T-helper 1 cell treated with Interleukin-12 subunit alpha and Interleukin-12 subunit beta and Interleukin-4 antibody, amounts not matched to agents 30 ng/mL and 1 ng/mL, for 36 hours (primary cell): ENCODE measurements around the gene DCX. TPM values are rescaled to one million over a fixed set of nuclear protein-coding genes. Genes with fewer than 3 reads are reported as not detected.

Experiments used
- intact Hi-C: fragments of 100-400 bp; cut with micrococcal nuclease; formaldehyde crosslinking; loops from one replicate; pipeline ENCODE4 v1.15.1; 2024
- total RNA-seq: library from RNA; stranded (reverse); gene quantifications from 2 replicates; pipeline ENCODE4 v1.2.3, GENCODE V29; 2022

DCX gene
- total RNA-seq, 1 donor from 2014 or later: not detected

GRCh38 chrX:111318901-111319300 is 93.1 kb downstream of the DCX start:
- intact Hi-C loops: no loop called here

GRCh38 chrX:111309083-111309482 is 102.9 kb downstream of the DCX start:
- intact Hi-C loops: no loop called here

GRCh38 chrX:111308039-111308438 is 104.0 kb downstream of the DCX start:
- intact Hi-C loops: no loop called here

GRCh38 chrX:111302284-111302683 is 109.7 kb downstream of the DCX start:
- intact Hi-C loops: no loop called here

DNA sequence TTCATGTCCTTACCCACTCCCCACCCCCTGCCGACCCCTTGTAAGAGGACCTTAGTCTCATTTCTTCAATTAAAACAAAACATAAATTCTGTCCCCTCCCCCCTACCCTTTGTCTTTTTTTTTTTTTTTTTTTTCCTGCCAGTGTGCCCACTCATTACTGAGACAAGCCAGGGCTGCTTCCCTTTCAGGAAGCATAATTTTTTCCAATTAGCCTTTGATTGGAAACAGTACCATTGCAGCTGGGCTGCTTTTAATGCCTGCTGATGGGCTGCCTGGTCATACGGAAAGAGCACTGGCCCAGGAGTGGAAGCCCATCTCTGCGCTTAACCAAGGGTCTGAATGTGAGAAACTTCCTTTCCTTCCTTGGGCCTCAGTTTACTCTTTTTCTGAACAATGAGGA is 123.2 kb downstream of the DCX start:
- intact Hi-C loops: loop anchor here (10.0 kb wide), 1 partner anchor 1346 kb away; no protein-coding TSS in a partner anchor

GRCh38 chrX:111284631-111285293 is 127.2 kb downstream of the DCX start:
- intact Hi-C loops: loop anchor here (10.0 kb wide), 1 partner anchor 1350 kb away; no protein-coding TSS in a partner anchor

GRCh38 chrX:111283446-111283845 is 128.5 kb downstream of the DCX start:
- intact Hi-C loops: loop anchor here (10.0 kb wide), 1 partner anchor 1351 kb away; no protein-coding TSS in a partner anchor

DNA sequence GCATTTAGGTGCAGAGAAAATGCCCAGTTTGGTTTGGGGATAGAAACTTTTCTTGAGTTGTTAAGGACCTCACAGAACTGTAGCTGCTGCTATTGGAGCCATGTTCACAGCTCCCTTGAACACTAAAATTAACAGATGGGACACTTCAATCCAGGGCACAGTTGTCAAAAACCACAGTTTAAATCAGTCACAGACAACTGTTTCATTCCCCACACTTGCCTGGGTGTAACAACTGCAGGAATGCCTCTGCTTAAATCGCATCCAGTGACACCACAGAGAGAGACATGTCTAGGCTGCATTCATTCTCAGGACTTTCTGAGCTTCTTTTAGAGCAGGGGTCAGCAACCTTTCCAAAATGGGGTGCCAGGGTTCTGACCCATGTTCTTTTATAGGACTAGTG is 129.0 kb downstream of the DCX start:
- intact Hi-C loops: loop anchor here (10.0 kb wide), 1 partner anchor 1352 kb away; no protein-coding TSS in a partner anchor

GRCh38 chrX:111282139-111282538 is 129.9 kb downstream of the DCX start:
- intact Hi-C loops: loop anchor here (10.0 kb wide), 1 partner anchor 1353 kb away; no protein-coding TSS in a partner anchor

GRCh38 chrX:111270339-111270738 is 141.7 kb downstream of the DCX start, which contains the start of gene CAPN6:
TSS of gene CAPN6 (minus strand) at chrX:111270483. CDS start at chrX:111263936, 6,547 bp downstream.
- intact Hi-C loops: no loop called here

- intact Hi-C loops: no loop called here
Measured at GRCh38 chrX:111268506-111268905, 143.5 kb downstream of the DCX start.

DNA sequence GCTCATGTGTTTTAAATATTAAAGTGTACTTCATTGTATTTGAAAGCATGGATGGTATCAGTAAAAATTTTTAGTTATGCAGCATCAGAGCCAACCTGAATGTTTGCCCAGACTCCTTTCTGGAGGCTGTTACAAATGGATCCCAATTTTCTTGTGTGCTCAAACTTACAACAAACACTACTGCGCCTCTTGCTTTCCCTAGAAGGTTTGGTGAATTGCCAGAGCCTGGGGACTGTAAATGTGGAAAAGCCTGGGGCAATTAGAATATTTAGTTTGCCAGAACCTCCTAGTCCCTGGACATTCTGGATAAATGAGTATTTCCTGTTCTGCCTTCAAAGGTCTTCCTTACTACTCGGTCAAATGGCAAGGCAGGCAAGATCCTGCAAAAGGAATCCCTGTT is 146.5 kb downstream of the DCX start:
- intact Hi-C loops: no loop called here

GRCh38 chrX:111264385-111264784 is 147.6 kb downstream of the DCX start:
- intact Hi-C loops: no loop called here

GRCh38 chrX:111262086-111262485 is 149.9 kb downstream of the DCX start:
- intact Hi-C loops: no loop called here

DNA sequence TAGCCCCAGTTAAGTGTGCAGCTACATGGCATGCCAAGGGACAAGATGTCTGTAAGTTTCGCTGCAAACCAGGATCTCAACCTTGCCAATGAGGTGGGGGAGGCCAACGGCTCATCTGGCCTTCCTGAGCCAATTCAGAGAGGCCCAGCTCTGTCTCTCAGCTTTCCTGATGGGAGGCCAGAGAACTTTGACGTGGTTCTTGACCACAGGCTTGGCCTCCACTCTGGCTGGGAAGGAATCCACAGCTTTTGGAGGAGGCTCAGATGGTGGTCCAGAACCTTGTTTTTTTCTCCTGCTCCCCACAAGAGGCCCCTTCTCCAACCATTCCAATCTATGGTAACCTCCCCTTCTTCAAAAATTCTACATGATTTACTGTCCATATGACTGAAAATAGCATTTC is 151.5 kb downstream of the DCX start:
- intact Hi-C loops: no loop called here

DNA sequence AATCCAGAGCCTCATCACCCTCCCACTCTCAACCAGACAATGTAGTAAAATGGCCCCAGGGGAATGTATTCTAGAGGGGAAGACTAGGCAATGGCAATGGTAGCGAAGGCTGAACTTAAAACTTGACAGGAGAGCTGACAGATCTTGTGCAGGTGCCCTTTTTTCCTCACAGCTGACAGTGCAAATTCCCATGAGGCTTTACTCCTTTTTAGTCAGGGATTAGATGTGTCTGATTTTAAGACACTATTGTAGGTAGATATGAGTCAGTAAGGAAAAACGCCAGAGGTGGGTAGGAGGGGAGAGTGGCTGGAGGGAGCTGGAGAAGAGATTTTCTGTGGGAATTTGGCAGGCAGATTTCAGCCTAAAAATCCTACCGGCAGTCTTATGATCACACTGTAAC is 152.4 kb downstream of the DCX start:
- intact Hi-C loops: no loop called here

GRCh38 chrX:111257733-111258132 is 154.3 kb downstream of the DCX start:
- intact Hi-C loops: no loop called here

GRCh38 chrX:111254896-111255693 is 156.9 kb downstream of the DCX start:
- intact Hi-C loops: no loop called here

DNA sequence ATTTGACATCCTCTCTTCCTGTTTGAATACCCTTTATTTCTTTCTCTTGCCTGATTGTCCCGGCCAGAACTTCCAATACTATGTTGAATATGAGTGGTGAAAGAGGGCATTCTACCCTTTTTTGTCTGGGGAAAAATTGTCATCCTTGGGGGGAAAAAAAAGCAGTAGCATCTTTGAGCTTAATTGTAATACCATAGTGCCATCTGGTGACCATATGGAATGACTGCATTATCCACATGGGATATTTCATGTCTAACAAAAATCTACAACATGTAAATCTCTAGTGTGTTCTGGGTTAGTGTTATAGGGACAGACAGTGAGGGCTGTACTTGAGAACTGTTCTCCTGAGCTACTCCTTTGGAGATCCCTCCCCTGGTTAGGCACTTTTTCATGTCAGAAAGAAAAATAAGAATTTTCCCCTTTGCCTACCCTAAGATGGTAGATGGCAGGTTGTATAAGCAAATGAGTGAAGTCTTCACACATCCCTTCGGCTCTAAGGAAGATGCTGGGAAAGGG is 167.7 kb downstream of the DCX start:
- intact Hi-C loops: loop anchor here (1.0 to 5.0 kb wide), 5 partner anchors 77 to 794 kb away; no protein-coding TSS in a partner anchor
